Activated CD4-positive, alpha-beta T cell treated with anti-CD3 and anti-CD28 coated beads, Interleukin-2, amount 50 U/mL, for 4 hours (primary cell): Measurements from ENCODE around the gene FAM89B.

Source experiments
- DNase-seq, 2 experiments: peaks; one replicate each; pipeline ENCODE4 v3.0.0-alpha.2; 2020

The FAM89B gene

DNA sequence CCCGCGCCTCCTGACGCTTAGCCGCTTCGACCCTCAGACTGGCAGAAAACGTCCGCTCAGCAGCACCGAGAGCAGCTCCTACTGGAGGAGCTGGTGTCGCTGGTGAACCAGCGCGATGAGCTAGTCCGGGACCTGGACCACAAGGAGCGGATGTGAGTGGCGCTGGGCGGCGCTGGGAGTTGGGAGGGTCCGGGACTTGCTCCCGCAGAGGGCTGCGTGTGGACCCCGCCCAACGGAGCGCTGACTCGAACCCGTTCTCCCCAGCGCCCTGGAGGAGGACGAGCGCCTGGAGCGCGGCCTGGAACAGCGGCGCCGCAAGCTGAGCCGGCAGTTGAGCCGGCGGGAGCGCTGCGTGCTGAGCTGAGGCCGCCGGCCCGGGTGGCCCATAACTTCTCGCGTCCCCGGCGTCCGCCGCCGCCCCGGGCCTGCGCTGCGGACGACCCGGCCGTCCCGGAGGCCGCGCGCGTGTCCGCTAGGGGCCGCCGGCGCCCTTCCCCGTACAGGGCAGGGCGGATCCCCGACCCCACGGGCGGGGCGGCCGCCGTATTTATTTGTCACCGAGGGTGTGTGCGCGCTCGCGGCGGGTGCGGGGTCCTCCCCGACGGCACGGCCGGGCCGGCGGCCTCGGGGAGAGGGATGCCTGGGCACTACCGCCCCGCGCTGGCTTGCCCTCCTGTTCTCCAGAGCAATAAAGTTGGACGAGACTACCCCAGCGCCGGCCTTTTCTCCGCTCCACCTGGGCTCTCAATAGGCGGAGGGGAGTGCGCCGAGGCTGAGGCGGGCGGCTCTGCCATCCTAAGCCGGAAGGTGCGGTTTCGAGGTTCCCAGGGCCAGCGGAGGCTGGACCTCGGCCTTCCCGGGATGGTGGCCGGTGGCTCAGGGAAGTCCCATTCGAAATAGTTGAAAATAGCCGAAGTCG is 19.9 kb downstream of the FAM89B start:
- no peak for DNase-seq

- DNase-seq, result no peak
Observed at GRCh38 chr11:65592858-65593517, 20.6 kb downstream of the FAM89B start.

DNA sequence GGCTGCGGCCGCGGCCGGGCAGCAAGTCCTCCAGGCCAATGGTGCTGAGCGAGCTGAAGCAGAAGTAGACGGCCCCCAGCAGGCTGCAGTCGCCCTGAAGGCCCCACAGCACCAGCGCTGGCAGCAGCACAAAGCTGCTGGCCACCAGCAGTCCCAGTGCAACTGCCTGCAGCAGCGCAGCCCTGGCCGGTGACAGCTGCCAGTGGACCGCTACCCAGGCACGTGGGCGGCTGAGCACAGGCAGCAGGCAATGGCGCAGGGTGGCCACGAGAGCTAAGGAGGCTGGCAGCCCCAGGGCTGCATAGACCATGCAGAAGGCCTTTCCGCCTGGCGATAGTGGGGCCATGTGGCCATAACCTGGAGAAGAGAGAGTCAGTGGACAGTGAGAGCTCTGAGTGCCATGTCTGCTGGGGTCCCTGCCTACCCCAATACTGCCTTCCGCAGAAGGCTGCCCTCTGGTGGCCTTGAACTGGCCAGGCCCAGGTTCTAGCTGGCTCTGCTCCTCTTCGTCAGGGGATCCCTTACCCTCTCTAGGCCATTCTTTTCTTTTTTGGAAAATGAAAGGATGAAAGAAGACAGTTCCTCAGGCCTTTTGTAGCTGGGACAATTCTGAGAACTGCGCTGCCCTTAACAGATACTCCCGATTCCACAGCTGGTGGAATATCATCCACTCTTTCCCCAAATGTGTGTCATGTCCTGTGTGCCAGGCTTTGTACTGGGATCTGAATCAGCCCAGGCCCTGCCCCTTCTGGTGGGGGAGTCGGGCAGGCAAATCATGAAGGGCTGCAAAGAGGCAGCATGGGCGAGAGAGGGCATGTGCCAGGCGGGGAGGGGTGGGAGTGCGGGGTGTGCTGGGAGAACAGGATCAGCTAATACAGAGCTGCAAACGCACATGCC is 21.4 kb downstream of the FAM89B start:
- peak in 1 of 2 experiments; percentile 34 for DNase-seq

- no peak for DNase-seq
Observed at GRCh38 chr11:65595131-65595530, 22.8 kb downstream of the FAM89B start.

DNA sequence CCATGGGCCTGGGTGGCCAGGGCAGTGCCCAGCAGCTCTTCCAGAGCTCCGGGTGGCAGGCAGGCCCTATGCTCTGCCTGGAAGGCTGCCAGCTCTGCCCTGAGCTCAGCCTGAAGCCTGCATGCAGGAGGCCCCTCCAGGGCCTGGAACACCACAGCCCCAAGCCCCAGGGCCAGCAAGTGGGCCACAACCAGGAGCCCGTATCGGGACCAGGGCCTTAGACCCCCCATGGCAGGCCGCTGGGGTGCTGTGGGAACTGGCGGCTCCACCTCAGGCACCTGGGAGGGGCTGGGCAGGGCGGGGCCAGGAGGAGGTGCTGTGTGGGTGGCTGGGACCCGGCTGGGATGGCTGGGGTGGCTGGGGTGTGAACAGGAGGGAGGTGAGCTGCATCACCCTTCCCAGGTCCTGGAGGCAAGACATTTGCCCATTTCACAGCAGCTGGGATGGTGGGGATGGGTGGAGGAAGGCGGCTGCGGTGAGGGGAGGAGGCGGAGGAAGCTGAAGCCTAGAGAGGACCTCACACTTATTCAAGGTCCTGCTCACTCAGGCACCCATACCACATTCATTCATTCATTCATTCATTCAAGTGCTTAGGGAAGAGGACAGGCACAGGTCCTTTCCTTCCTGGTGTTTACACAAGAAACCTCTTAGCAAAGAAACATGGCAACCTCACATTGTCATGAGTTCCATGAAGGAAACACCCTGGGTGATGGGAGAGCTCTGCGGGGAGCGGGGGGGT is 23.4 kb downstream of the FAM89B start, which contains the start of gene KCNK7:
Gene KCNK7 (minus strand): TSS at position 258 of the 739 bp plus-strand sequence. CDS start 28 bp downstream, at position 230.
- no peak for DNase-seq

- DNase-seq, result no peak
Observed at GRCh38 chr11:65596520-65596919, 24.2 kb downstream of the FAM89B start.

DNA sequence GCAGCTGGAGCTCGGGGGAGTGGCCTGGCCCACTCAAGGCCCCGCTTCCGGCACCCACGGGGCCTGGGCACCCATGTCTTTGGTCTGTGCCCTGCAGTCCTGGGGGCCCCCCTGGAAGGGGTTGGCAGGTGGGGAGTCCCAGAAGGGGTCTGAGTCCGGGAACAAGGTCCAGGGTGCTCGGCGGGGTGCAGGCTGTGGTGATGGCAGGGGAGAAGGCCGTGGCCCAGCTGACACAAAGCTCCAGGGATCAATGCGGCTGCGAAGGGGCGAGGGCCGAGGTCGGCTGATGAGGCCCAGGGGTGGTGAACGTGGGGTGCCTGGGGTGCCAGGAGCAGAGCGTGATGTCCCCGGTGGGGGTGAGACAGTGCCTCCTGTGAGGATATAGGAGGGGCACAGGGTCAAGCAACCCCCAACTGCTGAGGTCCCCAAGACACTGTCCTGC is 25.9 kb downstream of the FAM89B start:
- DNase-seq, result no peak

- no peak for DNase-seq
Observed at GRCh38 chr11:65599216-65599954, 27.0 kb downstream of the FAM89B start.

DNA sequence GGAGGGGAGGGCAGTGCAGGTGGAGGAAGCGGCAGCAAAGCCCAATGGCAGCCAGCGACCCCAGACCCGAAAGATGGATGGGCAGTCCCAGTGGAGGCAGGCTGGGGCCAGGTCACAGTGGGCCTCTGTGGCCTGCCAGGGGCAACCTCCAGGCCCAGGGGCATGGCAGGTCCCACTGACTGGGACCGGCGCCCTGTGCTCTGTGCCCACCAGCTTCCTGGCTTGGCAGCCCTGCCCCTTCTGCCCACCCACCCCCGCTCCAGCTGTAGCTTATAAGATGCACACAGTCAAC is 27.6 kb downstream of the FAM89B start:
- DNase-seq, result no peak

GRCh38 chr11:65604258-65604657 is 31.9 kb downstream of the FAM89B start:
- no peak for DNase-seq

DNA sequence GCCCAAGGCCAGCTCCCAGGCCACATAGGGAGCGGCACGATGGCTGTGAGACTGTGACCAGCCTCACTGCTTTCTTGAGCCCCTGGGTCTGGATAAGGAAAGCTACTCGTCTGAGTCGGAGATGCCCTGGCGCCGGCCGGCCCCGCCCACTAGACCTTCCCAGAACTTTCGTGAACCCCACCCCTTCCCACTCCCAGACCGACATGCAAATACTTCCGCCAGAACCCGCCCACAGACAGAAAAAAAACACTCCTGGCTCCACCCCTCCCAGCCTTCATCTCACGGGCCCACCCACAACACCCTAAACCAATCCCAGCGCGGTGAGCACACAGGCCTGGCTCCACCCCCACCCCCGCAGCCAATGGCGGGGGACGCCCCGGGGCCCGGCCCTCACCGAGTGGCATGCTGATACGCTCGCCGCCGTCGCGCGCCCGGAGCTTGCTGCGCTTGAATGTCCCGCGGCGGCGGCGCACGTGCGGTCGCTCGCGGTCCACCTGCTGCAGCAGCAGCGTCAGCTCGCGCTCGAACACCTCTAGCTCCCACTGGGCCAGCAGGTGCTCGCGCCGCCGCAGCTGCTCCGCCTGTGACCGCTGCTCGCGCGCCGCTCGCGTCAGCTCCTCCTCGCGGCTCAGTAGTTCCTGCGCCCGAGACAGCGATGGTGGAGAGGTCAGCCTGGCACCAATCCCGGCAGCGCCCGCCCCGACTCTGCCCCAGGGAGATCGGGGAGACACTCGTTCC is 34.7 kb downstream of the FAM89B start:
- no peak for DNase-seq

DNA sequence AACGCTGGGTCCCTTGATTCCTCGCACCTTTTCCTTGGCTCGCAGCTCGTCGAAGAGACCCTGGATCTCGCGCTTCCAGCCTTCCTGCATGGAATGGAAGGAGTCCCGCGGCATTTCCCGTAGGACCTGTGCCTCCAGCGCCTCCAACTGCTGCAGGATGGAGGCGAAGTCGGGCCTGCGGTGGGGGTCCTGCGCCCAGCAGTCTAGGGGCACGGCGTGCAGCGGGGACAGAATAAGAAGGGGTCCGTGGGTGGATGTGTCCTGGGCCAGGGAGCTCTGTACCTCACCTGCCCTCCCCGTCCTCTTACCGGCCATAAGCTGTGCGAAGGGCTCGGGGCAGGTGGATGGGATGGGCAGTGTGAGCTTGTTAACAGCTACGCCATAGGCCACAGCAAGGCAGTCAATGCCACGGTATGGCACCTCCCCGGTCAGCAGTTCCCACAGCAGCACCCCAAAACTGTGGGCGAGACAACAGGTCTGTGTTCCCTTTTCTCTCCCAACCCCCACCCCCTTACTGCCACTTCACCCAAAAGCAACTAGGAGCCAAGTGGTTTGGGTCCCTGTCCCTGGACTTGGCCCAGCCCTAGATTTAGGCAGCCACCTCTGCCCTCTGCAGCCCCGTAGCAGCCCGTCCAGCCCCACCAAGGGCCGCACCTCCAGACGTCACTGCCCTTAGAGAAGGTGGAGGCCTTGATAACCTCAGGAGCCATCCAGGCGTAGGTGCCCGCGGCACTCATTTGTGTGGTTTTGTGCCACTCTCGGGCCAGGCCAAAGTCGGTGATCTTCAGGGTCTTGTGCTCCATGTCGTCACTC is 35.5 kb downstream of the FAM89B start:
- no peak for DNase-seq

DNA sequence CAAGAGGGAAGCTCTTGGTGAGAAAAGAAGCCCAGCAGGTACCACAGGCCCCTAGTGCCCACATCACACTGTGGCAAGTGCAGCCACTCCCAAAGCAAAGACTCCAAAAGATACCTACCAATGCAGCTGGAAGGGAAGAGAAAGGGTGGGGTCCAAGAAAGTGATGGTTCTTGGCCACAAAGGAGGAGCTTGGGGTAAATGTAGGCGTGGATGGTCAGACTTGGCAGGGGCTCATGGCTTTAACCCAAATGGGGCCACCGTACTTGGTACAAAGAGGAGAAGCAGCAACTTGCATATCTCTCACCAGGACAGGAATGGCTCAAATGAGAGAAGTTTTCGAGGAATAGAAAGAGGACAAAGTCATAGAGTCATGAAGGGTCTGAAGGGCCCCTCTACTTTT is 36.9 kb downstream of the FAM89B start:
- DNase-seq, result no peak

DNA sequence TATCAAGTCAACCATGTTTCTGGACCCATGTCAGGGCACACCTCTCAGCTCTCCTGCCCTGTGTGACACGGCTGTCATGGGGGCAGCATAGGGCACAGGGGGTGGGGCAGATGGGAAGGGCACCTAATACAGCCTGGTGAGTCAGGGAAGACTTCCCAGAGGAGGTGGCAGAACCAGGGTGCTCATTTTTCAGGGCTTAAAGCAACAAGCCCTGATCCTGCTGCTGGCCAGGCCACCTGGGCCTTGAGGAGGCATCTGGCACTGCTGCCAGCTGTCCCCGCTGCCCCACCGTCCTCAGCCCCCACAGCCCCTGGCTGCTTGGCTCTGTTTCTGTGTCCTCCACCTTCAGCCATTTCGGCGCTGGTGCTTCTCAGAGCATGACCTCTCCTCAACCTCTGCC is 37.3 kb downstream of the FAM89B start:
- no peak for DNase-seq

- DNase-seq, result no peak
Observed at GRCh38 chr11:65610404-65610803, 38.1 kb downstream of the FAM89B start.

DNA sequence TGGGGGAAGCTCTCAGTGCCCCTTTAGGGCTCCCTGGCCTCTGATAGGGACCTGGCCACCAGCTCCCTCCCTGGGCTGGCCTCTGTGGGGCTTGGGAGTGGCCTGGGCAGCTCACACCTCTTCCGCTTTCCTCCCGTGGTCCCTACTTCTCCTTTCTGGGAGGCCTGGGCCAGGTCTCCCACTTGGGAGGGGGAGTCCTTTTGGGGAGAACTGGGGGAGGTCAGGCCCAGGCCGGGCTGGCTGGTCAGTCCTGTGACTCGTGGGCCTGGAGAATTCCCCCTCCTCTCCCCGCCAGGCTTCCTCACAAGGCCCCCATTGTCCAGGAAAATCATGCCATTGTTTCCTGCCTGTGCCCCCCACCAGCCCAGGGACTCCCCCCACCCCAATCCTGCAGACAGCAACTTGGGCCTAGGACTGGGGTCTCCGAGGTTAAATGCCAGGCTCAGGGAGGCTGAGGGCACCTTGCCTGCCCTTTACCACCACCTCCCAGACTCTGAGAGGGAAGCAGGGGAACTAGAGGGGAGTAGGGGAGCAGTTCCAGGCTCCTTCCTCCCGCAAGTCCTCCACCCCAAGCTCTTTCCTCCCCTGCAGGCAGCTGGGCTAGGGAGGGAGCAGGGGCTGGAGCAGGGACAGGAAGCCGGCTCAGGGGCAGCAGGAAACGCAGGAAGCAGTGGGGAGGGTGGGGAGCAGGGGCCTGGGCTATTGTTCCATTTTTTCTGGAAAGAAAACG is 38.9 kb downstream of the FAM89B start:
- DNase-seq, result no peak

DNA sequence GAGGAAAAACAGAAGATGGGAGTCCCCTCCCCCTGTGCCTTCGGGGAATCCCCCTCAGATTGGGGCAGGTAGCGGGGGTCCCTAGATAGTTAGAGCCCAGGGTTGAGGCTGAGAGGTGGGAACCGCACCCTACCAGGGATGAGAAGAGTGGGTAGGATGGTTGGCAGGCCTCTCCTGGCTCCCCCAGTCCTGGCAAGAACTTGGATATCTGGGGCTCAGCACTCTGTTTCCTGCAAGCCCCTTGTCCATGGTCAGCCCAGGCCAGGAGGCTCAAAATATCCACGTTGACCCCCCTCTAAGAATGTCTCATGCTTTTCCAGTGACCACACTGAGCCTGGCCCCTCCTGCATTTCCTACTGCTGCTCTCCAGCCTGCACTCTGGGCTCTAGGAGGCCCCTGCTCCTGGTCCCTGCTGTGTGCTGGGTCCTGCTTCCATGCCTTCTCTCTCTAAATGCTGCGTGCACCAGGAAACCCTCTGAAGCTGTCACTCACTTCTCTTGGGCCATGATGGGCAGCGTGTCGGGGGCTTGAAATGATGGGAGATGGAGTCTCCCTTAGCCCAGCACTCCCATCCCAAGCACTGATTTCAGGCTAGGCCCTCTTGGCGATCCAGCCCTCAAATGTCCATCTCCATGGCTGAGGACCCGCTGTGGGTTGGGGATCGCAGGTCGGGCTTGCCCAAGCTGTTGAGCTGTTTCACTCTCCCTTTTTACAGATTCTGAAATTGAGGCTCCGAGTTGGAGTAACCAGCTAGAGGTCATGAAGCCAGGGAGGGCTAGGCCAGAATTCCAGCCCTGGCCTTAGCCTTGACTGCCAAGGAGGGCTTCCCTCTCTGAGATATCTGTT is 39.6 kb downstream of the FAM89B start:
- no peak for DNase-seq

DNA sequence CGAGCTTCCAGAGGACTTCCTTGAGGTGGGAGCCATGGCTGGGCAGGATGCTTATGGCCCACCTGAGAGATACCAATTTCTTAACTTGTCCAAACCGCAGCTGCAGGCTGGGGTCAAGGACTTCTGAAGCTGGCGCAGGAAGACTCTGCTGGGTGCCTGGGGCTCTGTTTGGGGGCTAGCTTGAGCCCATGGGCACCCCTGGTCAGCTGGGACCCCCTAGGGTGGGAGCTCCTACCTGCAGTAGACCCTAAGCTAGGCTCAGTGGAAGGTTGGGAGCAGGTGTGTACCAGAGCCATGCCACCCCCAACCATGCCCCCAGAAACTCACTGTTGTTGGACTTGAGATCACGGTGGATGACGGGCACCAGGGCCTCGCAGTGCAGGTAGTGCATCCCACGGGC is 40.4 kb downstream of the FAM89B start:
- no peak for DNase-seq
